SK-MEL-5 (cell line): Measurements from ENCODE around the gene KIAA1328. TPM values are rescaled to one million over a fixed set of nuclear protein-coding genes. Genes with fewer than 3 reads are reported as not detected.
A peak's percentile ranks its signal among the peaks of the same experiment; 100 is the strongest.

Experiments
- DNase-seq: peaks from one replicate; pipeline ENCODE4 v3.0.0-alpha.2; 2016; ENCODE audit warnings: low read depth, low spot score
- in situ Hi-C: cut with HindIII; loops from 2 replicates; pipeline ENCODE4 v1.10.0; 2016; ENCODE audit warnings: low sequenced_read_pairs, high pct_unique_total_duplicates, low pct_unique_long_range_greater_than_20kb
- total RNA-seq: library from RNA; depleted of rRNA; stranded (reverse); fragments of >200 nt; shearing (Covaris generic); gene quantifications from 2 replicates; pipeline ENCODE4 v1.2.3, GENCODE V29; 2014

Gene KIAA1328
- total RNA-seq, 1 experiment from 2014 or later: 3.3 TPM

- in situ Hi-C loops: no loop called here
- no peak for DNase-seq
Observed at GRCh38 chr18:36993068-36993467, 164.1 kb downstream of the KIAA1328 start.

DNA sequence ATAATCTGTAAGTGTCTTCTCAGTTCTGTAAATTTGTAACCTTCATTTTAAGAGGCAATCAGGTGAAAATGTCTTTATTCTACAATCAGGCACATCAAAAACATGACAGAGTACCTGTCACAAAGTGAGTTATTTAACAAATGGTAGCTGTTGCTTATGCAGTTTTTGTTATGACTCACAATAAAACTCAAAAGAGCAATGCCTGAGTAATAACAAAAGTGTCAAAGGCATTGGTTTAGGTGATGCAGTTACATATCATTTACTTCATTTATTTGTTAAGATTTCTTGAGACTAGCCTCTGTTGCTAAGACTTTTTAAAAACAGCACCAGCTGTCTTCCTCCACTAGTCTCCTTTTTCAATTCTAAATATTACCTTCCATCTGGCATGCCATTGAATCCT, 177.8 kb downstream of the KIAA1328 start:
- in situ Hi-C loops: no loop called here
- DNase-seq: no peak

DNA sequence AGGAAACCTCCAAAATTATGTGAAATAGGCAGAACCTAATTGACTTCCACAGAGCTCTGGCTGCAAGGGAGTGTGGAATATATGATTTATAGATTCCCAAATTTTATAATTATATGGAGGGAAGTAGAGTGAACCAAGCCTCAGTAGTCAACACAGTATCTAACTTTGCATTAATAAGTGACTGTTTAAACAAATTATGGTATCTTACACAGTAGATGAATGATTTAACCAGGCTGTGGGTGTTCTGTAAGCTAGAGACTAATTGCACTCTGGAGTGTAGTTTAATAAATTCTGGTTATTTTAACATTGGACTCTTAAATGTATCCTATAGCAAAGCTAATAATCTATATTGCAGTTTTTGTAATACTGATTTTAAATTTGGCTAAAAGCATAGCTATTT, 183.5 kb downstream of the KIAA1328 start:
- in situ Hi-C loops: no loop called here
- no peak for DNase-seq

- in situ Hi-C loops: no loop called here
- DNase-seq: peak; percentile 68
Observed at GRCh38 chr18:37019157-37019827, 190.4 kb downstream of the KIAA1328 start.

GRCh38 chr18:37033419-37033818, 204.5 kb downstream of the KIAA1328 start:
- no peak for DNase-seq
- in situ Hi-C loops: no loop called here

- no peak for DNase-seq
Observed at GRCh38 chr18:37042381-37042780, 213.5 kb downstream of the KIAA1328 start.

DNA sequence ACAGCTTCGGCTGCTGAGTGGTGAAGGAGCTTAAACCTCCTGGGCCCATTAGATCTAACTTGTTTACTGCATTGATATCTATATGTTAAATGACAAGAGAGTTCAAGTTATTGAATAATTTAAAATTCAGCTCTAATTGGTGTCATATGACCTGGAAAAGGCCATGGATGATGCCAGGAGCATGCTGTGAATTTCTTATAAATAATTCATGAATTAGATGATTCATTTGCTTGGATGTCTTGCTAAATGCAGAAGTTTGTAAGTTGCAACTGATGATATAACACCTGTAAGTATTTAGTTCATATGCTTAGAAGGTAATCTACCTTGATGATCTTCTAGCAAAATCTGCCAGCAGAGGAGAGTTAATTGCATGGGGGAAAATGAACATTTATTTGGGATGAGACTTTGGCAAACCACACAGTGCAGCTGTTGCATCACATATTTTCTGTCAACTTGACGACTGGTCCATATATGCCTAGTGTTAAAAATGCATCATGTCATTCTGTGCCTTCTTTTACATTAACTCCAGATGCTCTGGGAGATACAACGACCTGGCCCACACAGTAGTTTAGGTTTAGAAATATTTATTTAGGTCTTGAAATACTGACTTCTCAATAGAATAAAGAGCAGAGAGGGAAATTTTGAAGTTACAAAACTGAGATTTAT, 226.3 kb downstream of the KIAA1328 start:
- in situ Hi-C loops: no loop called here

More at GRCh38 chr18:37042381-37042780, 213.5 kb downstream of the KIAA1328 start:
- in situ Hi-C loops: no loop called here

DNA sequence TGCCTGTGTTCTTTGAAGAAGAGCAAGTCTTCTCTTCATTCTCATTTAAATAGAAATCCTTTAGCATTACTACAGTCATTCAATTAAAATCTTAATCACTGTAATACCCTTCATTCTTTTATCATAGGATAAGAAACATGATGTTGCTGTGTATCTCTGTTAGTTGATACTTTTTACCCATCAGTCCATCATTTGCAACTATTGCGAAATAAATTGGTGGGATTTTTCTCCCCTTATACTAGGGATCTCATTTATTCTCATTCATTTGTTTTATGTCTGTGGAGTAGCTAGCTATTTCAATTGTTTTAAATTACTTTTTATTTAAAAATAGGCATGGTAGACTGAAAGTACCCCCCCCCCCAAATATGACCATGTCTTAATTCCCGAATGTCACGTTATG, 235.3 kb downstream of the KIAA1328 start:
- DNase-seq: no peak
- in situ Hi-C loops: no loop called here

More for the DNA sequence above, 226.3 kb downstream of the KIAA1328 start:
- no peak for DNase-seq

DNA sequence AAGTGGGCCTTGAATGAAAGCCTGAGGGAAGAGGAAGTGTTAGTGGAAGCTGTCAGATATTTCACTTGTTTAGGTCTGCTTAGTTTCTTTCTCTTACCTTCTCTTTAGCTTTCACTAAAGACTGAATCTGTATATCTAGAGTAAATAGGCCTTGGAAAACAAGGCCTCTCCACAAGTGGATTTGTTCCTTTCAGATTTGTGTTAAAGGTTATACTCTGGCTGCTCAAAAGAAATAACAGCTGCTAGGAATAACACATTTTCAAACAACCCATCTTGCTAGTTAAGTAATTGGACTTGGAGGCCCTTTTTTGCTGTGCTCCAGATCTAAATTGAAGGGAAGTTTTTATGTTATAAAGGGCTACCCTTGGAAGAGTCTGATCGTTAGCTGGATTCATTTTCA, 236.3 kb downstream of the KIAA1328 start:
- in situ Hi-C loops: no loop called here

DNA sequence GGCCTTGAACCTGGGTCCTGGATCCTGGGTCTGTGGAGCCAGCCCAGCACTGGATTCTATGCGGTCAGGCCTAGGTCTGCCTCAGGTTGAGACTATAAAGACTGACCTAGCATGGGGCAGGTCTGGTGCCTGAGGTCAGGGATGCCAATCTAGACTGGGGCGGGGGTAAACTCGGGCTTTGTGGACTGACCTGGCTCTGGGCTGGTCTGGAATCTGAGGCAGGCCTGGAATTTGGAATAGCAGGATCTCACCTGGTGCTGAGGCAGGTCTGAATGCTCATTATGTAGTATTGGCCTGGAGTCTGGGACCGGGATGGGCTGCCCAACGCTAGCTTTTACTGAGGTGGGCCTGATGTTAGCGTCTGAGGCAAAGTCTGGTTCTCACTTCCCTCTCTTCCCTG, 256.0 kb downstream of the KIAA1328 start:
- no peak for DNase-seq

More for the DNA sequence above, 236.3 kb downstream of the KIAA1328 start:
- no peak for DNase-seq

DNA sequence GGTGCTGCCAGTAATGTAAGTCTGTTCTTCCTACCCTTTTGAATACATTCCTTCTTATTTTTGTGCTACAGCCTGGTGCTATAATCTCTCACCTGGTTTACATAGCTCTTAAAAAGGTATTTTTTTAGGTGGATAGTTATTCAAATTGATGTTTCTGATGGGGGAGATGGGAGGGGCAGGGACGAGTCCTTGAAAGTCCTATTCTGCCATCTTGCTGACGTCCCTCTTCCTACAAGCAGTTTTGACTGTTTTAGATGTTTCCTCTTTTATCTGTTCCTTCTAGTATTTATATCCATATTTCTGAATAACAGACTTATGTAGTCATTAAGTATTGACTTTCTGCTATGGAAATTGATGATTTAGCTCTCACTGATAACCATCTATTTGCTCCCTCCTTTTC, 256.4 kb downstream of the KIAA1328 start:
- in situ Hi-C loops: no loop called here
- DNase-seq: no peak

More for the DNA sequence above, 256.0 kb downstream of the KIAA1328 start:
- in situ Hi-C loops: no loop called here

DNA sequence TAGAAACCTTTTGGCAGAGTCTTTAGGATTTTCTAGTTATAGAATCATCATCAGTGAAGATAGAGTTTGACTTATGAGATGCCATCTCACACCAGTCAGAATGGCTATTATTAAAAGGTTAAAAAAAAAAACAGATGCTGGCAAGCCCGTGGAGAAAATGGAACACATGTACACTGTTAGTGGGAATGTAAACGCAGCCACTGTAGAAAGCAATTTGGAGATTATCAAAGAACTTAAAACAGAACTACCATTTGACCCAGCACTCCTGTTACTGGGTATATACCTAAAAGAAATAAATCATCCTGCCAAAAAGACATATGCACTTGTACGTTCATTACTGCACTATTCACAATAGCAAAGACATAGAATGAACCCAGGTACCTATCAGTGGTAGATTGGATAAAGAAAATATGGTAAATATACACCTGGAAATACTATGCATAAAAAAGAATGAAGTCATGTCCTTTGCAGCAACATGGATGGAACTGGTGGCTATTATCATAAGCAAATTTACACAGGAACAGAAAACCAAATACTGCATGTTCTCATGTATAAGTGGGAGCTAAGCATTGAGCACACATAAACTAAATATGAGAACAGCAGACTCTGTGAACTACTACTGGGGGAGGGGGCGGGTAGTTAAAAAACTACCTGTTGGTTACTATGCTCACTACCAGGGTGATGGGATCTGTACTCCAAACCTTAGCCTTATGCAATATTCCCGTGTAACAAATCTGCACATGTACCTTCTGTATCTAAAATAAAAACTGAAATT, 279.0 kb downstream of the KIAA1328 start:
- DNase-seq: no peak
- in situ Hi-C loops: no loop called here

- DNase-seq: no peak
- in situ Hi-C loops: no loop called here
Observed at GRCh38 chr18:37122877-37123276, 293.9 kb downstream of the KIAA1328 start.

- DNase-seq: no peak
- in situ Hi-C loops: no loop called here
Observed at GRCh38 chr18:37124516-37124915, 295.6 kb downstream of the KIAA1328 start.

- DNase-seq: no peak
- in situ Hi-C loops: no loop called here
Observed at GRCh38 chr18:37135177-37135576, 306.2 kb downstream of the KIAA1328 start.

- in situ Hi-C loops: no loop called here
- DNase-seq: no peak
Observed at GRCh38 chr18:37138456-37138855, 309.5 kb downstream of the KIAA1328 start.

GRCh38 chr18:37139876-37140275, 310.9 kb downstream of the KIAA1328 start:
- no peak for DNase-seq
- in situ Hi-C loops: no loop called here

- no peak for DNase-seq
- in situ Hi-C loops: no loop called here
Observed at GRCh38 chr18:37144921-37145320, 316.0 kb downstream of the KIAA1328 start.
